Gastrocnemius medialis (tissue), 4 donors: ENCODE data around the gene CIPC. TPM values are rescaled to one million over a fixed set of nuclear protein-coding genes. Genes with fewer than 3 reads are reported as not detected.
A peak's percentile ranks its signal among the peaks of the same experiment; 100 is the strongest.

Experiments used
- ATAC-seq, 2 donors: fragments of 150-250 bp; one replicate each; pipeline ENCODE4 v1.9.1; 2016
- DNase-seq, 2 donors: peaks; one replicate each; pipeline ENCODE4 v3.0.0-alpha.2; 2019
- H3K27ac ChIP-seq, 4 donors: fragments of 200-600 bp; sonication (generic); 1 replicate in 1 of 4; 2 replicates in 3 of 4; pipeline ENCODE4 v1.5.1; 2016 to 2018; ENCODE audit warnings: mild to moderate bottlenecking in 2 of 4, moderate library complexity in 1 of 4
- H3K27me3 ChIP-seq, 3 donors: fragments of 200-600 bp; sonication (generic) in 2 of 3; 1 replicate in 1 of 3; 2 replicates in 2 of 3; pipeline versions ENCODE4 v1.5.1 to v1.6.0; 2016 to 2019; ENCODE audit warnings: mild to moderate bottlenecking in 1 of 3, moderate library complexity in 1 of 3
- H3K36me3 ChIP-seq, 2 donors: fragments of 200-600 bp; sonication (generic) in 1 of 2; one replicate each; pipeline ENCODE4 v1.5.1; 2017 to 2018
- H3K4me1 ChIP-seq, 2 donors: fragments of 200-600 bp; sonication (generic) in 1 of 2; one replicate each; pipeline ENCODE4 v1.5.1; 2016 to 2017; ENCODE audit warnings: mild to moderate bottlenecking in 2 of 2
- H3K4me3 ChIP-seq, 4 donors: fragments of 200-600 bp; sonication (generic) in 3 of 4; 1 replicate in 1 of 4; 2 replicates in 3 of 4; pipeline ENCODE4 v1.5.1; 2016 to 2019; ENCODE audit warnings: mild to moderate bottlenecking in 2 of 4
- H3K9me3 ChIP-seq, 3 donors: fragments of 200-600 bp; sonication (generic) in 2 of 3; 1 replicate in 1 of 3; 2 replicates in 2 of 3; pipeline ENCODE4 v1.5.1; 2016 to 2019
- CTCF ChIP-seq, 5 experiments: fragments of 450-650 bp in 3 of 5; fragments of 200-600 bp in 2 of 5; sonication (generic) in 2 of 5; IDR thresholded peaks in 4 of 5; conservative IDR thresholded peaks in 1 of 5; 1 replicate in 4 of 5; 2 replicates in 1 of 5; pipeline ENCODE4 v1.5.1; 2016 to 2019; ENCODE audit warnings: antibody characterized with exemption in 5 of 5, mild to moderate bottlenecking in 3 of 5, moderate library complexity in 3 of 5
- POLR2A ChIP-seq, 2 donors: fragments of 450-650 bp; IDR thresholded peaks; one replicate each; pipeline ENCODE4 v1.6.1; 2017; ENCODE audit warnings: antibody characterized with exemption in 2 of 2, mild to moderate bottlenecking in 2 of 2, moderate library complexity in 2 of 2
- in situ Hi-C, 4 donors: fragments of 200-750 bp; cut with MboI; loops; one replicate each; pipeline versions ENCODE4 v1.15.0 to v1.8.0; 2017; ENCODE audit warnings: low sequenced_read_pairs in 4 of 4
- intact Hi-C: fragments of 100-400 bp; cut with DNase I; formaldehyde crosslinking; loops from one replicate; pipeline ENCODE4 v1.15.1; 2023; ENCODE audit warnings: low total_unique reads
- total RNA-seq, 4 donors: library from RNA; depleted of rRNA; stranded (reverse); fragments of >200 nt; gene quantifications; one replicate each; pipeline versions ENCODE4 v1.1.0 to v1.2.3, GENCODE V29; 2016

CIPC gene
- total RNA-seq, 4 donors from 2014 or later = 114 to 178 (median 120) TPM

GRCh38 chr14:77107228-77107627 is 9.2 kb downstream of the CIPC start:
- intact Hi-C loops = no loop called here
- H3K4me3 ChIP-seq = no peak overlapping the region
- peaks cover 93 to 98% of the 10 kb centered on the region in 2 donors for H3K4me1 ChIP-seq
- no peaks in the 10 kb centered on the region for H3K27me3 ChIP-seq
- no peaks in the 10 kb centered on the region for H3K9me3 ChIP-seq
- TF ChIP-seq CTCF (IDR thresholded peaks at IDR 0.05 in 4 of 5, conservative IDR thresholded peaks at IDR 0.05 in 1 of 5) (no peak), POLR2A (IDR thresholded peaks at IDR 0.05) (no peak)
- ATAC-seq = no peak
- peaks cover 0 to 42% of the 10 kb centered on the region in 2 donors for H3K36me3 ChIP-seq
- H3K27ac ChIP-seq = peak overlapping the region; percentile 93 to 99 (median 98)
- DNase-seq = no peak
- in situ Hi-C loops = loop anchor here in 3 of 4 donors (10.0 to 25.0 kb wide), 2 partner anchors 208 to 355 kb away; partner anchors contain the start of genes AHSA1 (in 1 of the 3) and VIPAS39 (in 1 of the 3)

- DNase-seq (no peak), ATAC-seq (no peak)
- TF ChIP-seq POLR2A (IDR thresholded peaks at IDR 0.05) (no peak), CTCF (IDR thresholded peaks at IDR 0.05 in 4 of 5, conservative IDR thresholded peaks at IDR 0.05 in 1 of 5) (no peak)
- H3K27ac ChIP-seq = peak overlapping the region; percentile 93 to 99 (median 98)
- no peaks in the 10 kb centered on the region for H3K27me3 ChIP-seq
- no peak overlapping the region for H3K4me3 ChIP-seq
- no peaks in the 10 kb centered on the region for H3K9me3 ChIP-seq
- peaks cover 0 to 56% of the 10 kb centered on the region in 2 donors for H3K36me3 ChIP-seq
- in situ Hi-C loops = loop anchor here in 3 of 4 donors (10.0 to 25.0 kb wide), 2 partner anchors 206 to 354 kb away; partner anchors contain the start of genes AHSA1 (in 1 of the 3) and VIPAS39 (in 1 of the 3)
- intact Hi-C loops = no loop called here
- peaks cover 87% of the 10 kb centered on the region in 2 donors for H3K4me1 ChIP-seq
Measured at GRCh38 chr14:77108753-77109152, 10.7 kb downstream of the CIPC start.

- no peak for TF ChIP-seq CTCF (IDR thresholded peaks at IDR 0.05 in 4 of 5, conservative IDR thresholded peaks at IDR 0.05 in 1 of 5)
- no peak for TF ChIP-seq POLR2A (IDR thresholded peaks at IDR 0.05)
- Histone ChIP-seq H3K27ac (peak overlapping the region; percentile 9 to 99 (median 96)), H3K4me1 (peaks cover 81 to 87% of the 10 kb centered on the region in 2 donors), H3K9me3 (no peaks in the 10 kb centered on the region), H3K4me3 (no peak overlapping the region), H3K27me3 (no peaks in the 10 kb centered on the region), H3K36me3 (peaks cover 0 to 65% of the 10 kb centered on the region in 2 donors)
- DNase-seq (no peak), ATAC-seq (no peak)
- intact Hi-C loops (no loop called here), in situ Hi-C loops (loop anchor here in 3 of 4 donors (10.0 to 25.0 kb wide), 2 partner anchors 205 to 353 kb away; partner anchors contain the start of genes AHSA1 (in 1 of the 3) and VIPAS39 (in 1 of the 3))
Measured at GRCh38 chr14:77109656-77110055, 11.6 kb downstream of the CIPC start.

DNA sequence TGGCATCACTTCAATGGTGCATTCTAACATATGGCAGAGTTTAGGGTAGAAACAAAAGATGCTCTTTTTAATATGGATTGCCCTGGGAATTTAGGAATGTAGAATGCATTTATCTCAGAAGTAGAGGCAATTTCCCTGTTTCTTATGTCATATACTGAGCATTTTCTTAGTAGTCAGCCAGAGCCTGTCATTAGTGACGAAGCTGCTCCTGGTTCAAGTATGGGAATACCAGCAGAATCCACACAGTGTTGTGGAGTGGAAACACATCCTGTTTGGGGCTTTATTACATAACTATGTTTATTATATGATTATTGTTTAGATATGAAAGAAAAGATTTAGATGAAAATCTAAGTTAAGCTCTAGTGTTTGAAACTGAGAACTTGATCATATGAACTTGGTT is 12.2 kb downstream of the CIPC start:
- H3K9me3 ChIP-seq = no peaks in the 10 kb centered on the region
- DNase-seq = no peak
- no peaks in the 10 kb centered on the region for H3K27me3 ChIP-seq
- ATAC-seq = no peak
- peaks cover 0 to 70% of the 10 kb centered on the region in 2 donors for H3K36me3 ChIP-seq
- peak overlapping the region; percentile 57 to 99 (median 96) for H3K27ac ChIP-seq
- in situ Hi-C loops (loop anchor here in 1 of 4 donors (25.0 kb wide), 1 partner anchor 352 kb away; the partner anchor contains the start of genes AHSA1 and VIPAS39), intact Hi-C loops (no loop called here)
- TF ChIP-seq CTCF (IDR thresholded peaks at IDR 0.05 in 4 of 5, conservative IDR thresholded peaks at IDR 0.05 in 1 of 5) = no peak
- TF ChIP-seq POLR2A (IDR thresholded peaks at IDR 0.05) = no peak
- no peak overlapping the region for H3K4me3 ChIP-seq
- H3K4me1 ChIP-seq = peaks cover 77 to 86% of the 10 kb centered on the region in 2 donors
